ENCODE results near the gene LRRC40. TPM values are rescaled to one million over a fixed set of nuclear protein-coding genes. Genes with fewer than 3 reads are reported as not detected.

The LRRC40 gene
- total and polyA plus RNA-seq, 9 of the 15 experiments (the other 6 are each of a cell fraction or from before 2014, with no cell fraction given), result 16.1 to 36.2 (median 30.9) TPM

DNA sequence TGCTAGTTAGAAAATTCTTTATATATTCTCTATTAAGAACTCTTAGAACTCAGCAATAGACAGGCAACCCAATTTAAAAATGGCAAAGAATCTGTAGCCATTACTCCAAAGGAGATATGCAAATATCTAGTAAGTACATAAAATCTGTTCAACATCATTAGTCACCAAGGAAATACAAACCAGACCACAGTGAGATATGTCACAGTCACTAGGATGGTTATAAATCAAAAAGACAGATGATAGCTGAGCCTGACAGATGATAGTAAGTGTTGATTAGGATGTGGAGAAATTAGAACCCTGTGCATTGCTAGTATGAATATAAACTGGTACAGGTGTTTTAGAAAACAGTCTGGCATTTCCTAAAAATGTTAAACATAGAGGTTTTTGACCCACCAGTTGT lies 42.4 kb upstream of the LRRC40 start (continued):
- TF ChIP-seq, protein P1, sequence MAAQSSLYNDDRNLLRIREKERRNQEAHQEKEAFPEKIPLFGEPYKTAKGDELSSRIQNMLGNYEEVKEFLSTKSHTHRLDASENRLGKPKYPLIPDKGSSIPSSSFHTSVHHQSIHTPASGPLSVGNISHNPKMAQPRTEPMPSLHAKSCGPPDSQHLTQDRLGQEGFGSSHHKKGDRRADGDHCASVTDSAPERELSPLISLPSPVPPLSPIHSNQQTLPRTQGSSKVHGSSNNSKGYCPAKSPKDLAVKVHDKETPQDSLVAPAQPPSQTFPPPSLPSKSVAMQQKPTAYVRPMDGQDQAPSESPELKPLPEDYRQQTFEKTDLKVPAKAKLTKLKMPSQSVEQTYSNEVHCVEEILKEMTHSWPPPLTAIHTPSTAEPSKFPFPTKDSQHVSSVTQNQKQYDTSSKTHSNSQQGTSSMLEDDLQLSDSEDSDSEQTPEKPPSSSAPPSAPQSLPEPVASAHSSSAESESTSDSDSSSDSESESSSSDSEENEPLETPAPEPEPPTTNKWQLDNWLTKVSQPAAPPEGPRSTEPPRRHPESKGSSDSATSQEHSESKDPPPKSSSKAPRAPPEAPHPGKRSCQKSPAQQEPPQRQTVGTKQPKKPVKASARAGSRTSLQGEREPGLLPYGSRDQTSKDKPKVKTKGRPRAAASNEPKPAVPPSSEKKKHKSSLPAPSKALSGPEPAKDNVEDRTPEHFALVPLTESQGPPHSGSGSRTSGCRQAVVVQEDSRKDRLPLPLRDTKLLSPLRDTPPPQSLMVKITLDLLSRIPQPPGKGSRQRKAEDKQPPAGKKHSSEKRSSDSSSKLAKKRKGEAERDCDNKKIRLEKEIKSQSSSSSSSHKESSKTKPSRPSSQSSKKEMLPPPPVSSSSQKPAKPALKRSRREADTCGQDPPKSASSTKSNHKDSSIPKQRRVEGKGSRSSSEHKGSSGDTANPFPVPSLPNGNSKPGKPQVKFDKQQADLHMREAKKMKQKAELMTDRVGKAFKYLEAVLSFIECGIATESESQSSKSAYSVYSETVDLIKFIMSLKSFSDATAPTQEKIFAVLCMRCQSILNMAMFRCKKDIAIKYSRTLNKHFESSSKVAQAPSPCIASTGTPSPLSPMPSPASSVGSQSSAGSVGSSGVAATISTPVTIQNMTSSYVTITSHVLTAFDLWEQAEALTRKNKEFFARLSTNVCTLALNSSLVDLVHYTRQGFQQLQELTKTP (IDR thresholded peaks at IDR 0.05; ENCODE audit: low read depth in 1 of 2, partially characterized antibody in 2 of 2), result no peak
- TF ChIP-seq, protein P2, sequence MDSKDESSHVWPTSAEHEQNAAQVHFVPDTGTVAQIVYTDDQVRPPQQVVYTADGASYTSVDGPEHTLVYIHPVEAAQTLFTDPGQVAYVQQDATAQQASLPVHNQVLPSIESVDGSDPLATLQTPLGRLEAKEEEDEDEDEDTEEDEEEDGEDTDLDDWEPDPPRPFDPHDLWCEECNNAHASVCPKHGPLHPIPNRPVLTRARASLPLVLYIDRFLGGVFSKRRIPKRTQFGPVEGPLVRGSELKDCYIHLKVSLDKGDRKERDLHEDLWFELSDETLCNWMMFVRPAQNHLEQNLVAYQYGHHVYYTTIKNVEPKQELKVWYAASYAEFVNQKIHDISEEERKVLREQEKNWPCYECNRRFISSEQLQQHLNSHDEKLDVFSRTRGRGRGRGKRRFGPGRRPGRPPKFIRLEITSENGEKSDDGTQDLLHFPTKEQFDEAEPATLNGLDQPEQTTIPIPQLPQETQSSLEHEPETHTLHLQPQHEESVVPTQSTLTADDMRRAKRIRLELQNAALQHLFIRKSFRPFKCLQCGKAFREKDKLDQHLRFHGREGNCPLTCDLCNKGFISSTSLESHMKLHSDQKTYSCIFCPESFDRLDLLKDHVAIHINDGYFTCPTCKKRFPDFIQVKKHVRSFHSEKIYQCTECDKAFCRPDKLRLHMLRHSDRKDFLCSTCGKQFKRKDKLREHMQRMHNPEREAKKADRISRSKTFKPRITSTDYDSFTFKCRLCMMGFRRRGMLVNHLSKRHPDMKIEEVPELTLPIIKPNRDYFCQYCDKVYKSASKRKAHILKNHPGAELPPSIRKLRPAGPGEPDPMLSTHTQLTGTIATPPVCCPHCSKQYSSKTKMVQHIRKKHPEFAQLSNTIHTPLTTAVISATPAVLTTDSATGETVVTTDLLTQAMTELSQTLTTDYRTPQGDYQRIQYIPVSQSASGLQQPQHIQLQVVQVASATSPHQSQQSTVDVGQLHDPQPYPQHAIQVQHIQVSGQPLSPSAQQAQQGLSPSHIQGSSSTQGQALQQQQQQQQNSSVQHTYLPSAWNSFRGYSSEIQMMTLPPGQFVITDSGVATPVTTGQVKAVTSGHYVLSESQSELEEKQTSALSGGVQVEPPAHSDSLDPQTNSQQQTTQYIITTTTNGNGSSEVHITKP (IDR thresholded peaks at IDR 0.05; ENCODE audit: partially characterized antibody), result no peak
- TF ChIP-seq ZNF695 (CRISPR knock-in tag; IDR thresholded peaks at IDR 0.05), result no peak
- no peak for TF ChIP-seq MYBL2 (IDR thresholded peaks at IDR 0.05; ENCODE audit: low read depth)
- no peak for TF ChIP-seq MYBL2 (CRISPR knock-in tag; IDR thresholded peaks at IDR 0.05; ENCODE audit: borderline replicate concordance)
- no peak for TF ChIP-seq STAT5A (IDR thresholded peaks at IDR 0.05; ENCODE audit: borderline replicate concordance, low read length)
- 0 out of 2 replicates have a peak, but pooled peaks have one; percentile 7 for TF ChIP-seq JUND (IDR thresholded peaks at IDR 0.05; ENCODE audit: borderline replicate concordance, low read depth, low read length)
- no peak for TF ChIP-seq JUND (tag; IDR thresholded peaks at IDR 0.05; ENCODE audit: borderline replicate concordance, low read depth, low read length)
- TF ChIP-seq SAFB (IDR thresholded peaks at IDR 0.05; ENCODE audit: borderline replicate concordance, low read depth, low read length), result no peak
- no peak for TF ChIP-seq DMBX1 (CRISPR knock-in tag; IDR thresholded peaks at IDR 0.05; ENCODE audit: borderline replicate concordance)
- TF ChIP-seq, protein P3, sequence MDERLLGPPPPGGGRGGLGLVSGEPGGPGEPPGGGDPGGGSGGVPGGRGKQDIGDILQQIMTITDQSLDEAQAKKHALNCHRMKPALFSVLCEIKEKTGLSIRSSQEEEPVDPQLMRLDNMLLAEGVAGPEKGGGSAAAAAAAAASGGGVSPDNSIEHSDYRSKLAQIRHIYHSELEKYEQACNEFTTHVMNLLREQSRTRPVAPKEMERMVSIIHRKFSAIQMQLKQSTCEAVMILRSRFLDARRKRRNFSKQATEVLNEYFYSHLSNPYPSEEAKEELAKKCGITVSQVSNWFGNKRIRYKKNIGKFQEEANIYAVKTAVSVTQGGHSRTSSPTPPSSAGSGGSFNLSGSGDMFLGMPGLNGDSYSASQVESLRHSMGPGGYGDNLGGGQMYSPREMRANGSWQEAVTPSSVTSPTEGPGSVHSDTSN (CRISPR knock-in tag; IDR thresholded peaks at IDR 0.05; ENCODE audit: low read depth), result peak; percentile 45; the same call in 1 of the 2 replicates
- TF ChIP-seq, protein P3 (tag; conservative IDR thresholded peaks at IDR 0.05; ENCODE audit: low read depth), result peak; percentile 94
- TF ChIP-seq POLR3A (IDR thresholded peaks at IDR 0.05; ENCODE audit: borderline replicate concordance, extremely low read depth, insufficient read depth, insufficient read length), result no peak
- no peak for TF ChIP-seq ZKSCAN1 (IDR thresholded peaks at IDR 0.05; ENCODE audit: low read depth, low read length)
- TF ChIP-seq, protein P4, sequence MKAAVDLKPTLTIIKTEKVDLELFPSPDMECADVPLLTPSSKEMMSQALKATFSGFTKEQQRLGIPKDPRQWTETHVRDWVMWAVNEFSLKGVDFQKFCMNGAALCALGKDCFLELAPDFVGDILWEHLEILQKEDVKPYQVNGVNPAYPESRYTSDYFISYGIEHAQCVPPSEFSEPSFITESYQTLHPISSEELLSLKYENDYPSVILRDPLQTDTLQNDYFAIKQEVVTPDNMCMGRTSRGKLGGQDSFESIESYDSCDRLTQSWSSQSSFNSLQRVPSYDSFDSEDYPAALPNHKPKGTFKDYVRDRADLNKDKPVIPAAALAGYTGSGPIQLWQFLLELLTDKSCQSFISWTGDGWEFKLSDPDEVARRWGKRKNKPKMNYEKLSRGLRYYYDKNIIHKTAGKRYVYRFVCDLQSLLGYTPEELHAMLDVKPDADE (conservative IDR thresholded peaks at IDR 0.05; ENCODE audit: control insufficient read depth, low read depth, low read length), result no peak
- TF ChIP-seq PRPF4 (IDR thresholded peaks at IDR 0.05; ENCODE audit: insufficient read depth, low read depth, low read length, poor library complexity, severe bottlenecking), result no peak
